Right lobe of liver (tissue), 4 donors: ENCODE data around the gene FRY.
A peak's percentile ranks its signal among the peaks of the same experiment; 100 is the strongest.

Source experiments
- CTCF ChIP-seq, 4 donors: fragments of 200-600 bp in 3 of 4; fragments of 450-650 bp in 1 of 4; IDR thresholded peaks; one replicate each; pipeline versions ENCODE4 v1.5.1 to v1.8.0; 2016 to 2022; ENCODE audit warnings: antibody characterized with exemption in 4 of 4, mild to moderate bottlenecking in 2 of 4
- POLR2A ChIP-seq: fragments of 450-650 bp; IDR thresholded peaks from one replicate; pipeline ENCODE4 v1.6.1; 2017; ENCODE audit warnings: antibody characterized with exemption, mild to moderate bottlenecking
- donor health status: DM: no; HTN: no; CAD: no.
- donor health status: DM: no; HTN: no; CAD: no.
- donor health status: DM: no; HTN: yes; CAD: no.

- TF ChIP-seq CTCF (IDR thresholded peaks at IDR 0.05) (peak in 1 of 4 donors; percentile 6), POLR2A (peak; percentile 35)
Observed at GRCh38 chr13:32031025-32031814, at the start of gene FRY.
